ENCODE data around the gene CNTNAP5.

Gene CNTNAP5

GRCh38 chr2:124908411-124908810 is 883.3 kb downstream of the CNTNAP5 start:
- TF ChIP-seq TOX (CRISPR knock-in tag; IDR thresholded peaks at IDR 0.05; ENCODE audit: borderline replicate concordance) (no peak), CSDC2 (CRISPR knock-in tag; IDR thresholded peaks at IDR 0.05) (no peak), ZC3H10 (CRISPR knock-in tag; IDR thresholded peaks at IDR 0.05) (no peak), TCF4 (CRISPR knock-in tag; IDR thresholded peaks at IDR 0.05; ENCODE audit: borderline replicate concordance) (no peak), SNAI2 (CRISPR knock-in tag; IDR thresholded peaks at IDR 0.05) (no peak), CSRNP3 (CRISPR knock-in tag; IDR thresholded peaks at IDR 0.05) (no peak), ZNF565 (CRISPR knock-in tag; conservative IDR thresholded peaks at IDR 0.05; ENCODE audit: low read depth) (no peak), CREB5 (CRISPR knock-in tag; IDR thresholded peaks at IDR 0.05; ENCODE audit: low read depth) (no peak), ZNF70 (CRISPR knock-in tag; IDR thresholded peaks at IDR 0.05) (no peak), ZFP30 (CRISPR knock-in tag; IDR thresholded peaks at IDR 0.05) (no peak), ZFP3 (CRISPR knock-in tag; IDR thresholded peaks at IDR 0.05) (no peak), TSHZ2 (CRISPR knock-in tag; IDR thresholded peaks at IDR 0.05) (no peak), BACH2 (CRISPR knock-in tag; IDR thresholded peaks at IDR 0.05; ENCODE audit: borderline replicate concordance) (no peak), OSR1 (CRISPR knock-in tag; IDR thresholded peaks at IDR 0.05) (no peak), ARNTL (CRISPR knock-in tag; IDR thresholded peaks at IDR 0.05; ENCODE audit: borderline replicate concordance, low read depth) (no peak), ISL1 (CRISPR knock-in tag; IDR thresholded peaks at IDR 0.05) (no peak), ESRRG (CRISPR knock-in tag; IDR thresholded peaks at IDR 0.05) (no peak)
- TF ChIP-seq, protein P1, sequence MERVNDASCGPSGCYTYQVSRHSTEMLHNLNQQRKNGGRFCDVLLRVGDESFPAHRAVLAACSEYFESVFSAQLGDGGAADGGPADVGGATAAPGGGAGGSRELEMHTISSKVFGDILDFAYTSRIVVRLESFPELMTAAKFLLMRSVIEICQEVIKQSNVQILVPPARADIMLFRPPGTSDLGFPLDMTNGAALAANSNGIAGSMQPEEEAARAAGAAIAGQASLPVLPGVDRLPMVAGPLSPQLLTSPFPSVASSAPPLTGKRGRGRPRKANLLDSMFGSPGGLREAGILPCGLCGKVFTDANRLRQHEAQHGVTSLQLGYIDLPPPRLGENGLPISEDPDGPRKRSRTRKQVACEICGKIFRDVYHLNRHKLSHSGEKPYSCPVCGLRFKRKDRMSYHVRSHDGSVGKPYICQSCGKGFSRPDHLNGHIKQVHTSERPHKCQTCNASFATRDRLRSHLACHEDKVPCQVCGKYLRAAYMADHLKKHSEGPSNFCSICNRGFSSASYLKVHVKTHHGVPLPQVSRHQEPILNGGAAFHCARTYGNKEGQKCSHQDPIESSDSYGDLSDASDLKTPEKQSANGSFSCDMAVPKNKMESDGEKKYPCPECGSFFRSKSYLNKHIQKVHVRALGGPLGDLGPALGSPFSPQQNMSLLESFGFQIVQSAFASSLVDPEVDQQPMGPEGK (CRISPR knock-in tag; IDR thresholded peaks at IDR 0.05; ENCODE audit: borderline replicate concordance), result no peak
- ATAC-seq, result no peak

GRCh38 chr2:124911560-124911959 is 886.5 kb downstream of the CNTNAP5 start:
- no peak for ATAC-seq
- TF ChIP-seq POU6F1 (CRISPR knock-in tag; IDR thresholded peaks at IDR 0.05; ENCODE audit: borderline replicate concordance, low read depth) (no peak), ZFP3 (CRISPR knock-in tag; IDR thresholded peaks at IDR 0.05) (no peak), ESRRG (CRISPR knock-in tag; IDR thresholded peaks at IDR 0.05) (no peak), PPARA (CRISPR knock-in tag; IDR thresholded peaks at IDR 0.05; ENCODE audit: borderline replicate concordance) (no peak), CSRNP3 (CRISPR knock-in tag; IDR thresholded peaks at IDR 0.05) (no peak), GLIS3 (CRISPR knock-in tag; IDR thresholded peaks at IDR 0.05) (no peak), ZNF8 (CRISPR knock-in tag; IDR thresholded peaks at IDR 0.05) (no peak), ZC3H10 (CRISPR knock-in tag; IDR thresholded peaks at IDR 0.05) (no peak), ZNF565 (CRISPR knock-in tag; conservative IDR thresholded peaks at IDR 0.05; ENCODE audit: low read depth) (no peak), ZNF70 (CRISPR knock-in tag; IDR thresholded peaks at IDR 0.05) (no peak), OSR1 (CRISPR knock-in tag; IDR thresholded peaks at IDR 0.05) (no peak), ARNTL (CRISPR knock-in tag; IDR thresholded peaks at IDR 0.05; ENCODE audit: borderline replicate concordance, low read depth) (no peak), TSHZ2 (CRISPR knock-in tag; IDR thresholded peaks at IDR 0.05) (no peak), CREB5 (CRISPR knock-in tag; IDR thresholded peaks at IDR 0.05; ENCODE audit: low read depth) (no peak)
- TF ChIP-seq, protein P1 (CRISPR knock-in tag; IDR thresholded peaks at IDR 0.05; ENCODE audit: borderline replicate concordance), result no peak

Measured in SK-N-SH treated with all-trans-retinoic acid at 6 μM for 48 hours (cell line).